ENCODE data around the gene GPS1.

- TF ChIP-seq, protein P1, sequence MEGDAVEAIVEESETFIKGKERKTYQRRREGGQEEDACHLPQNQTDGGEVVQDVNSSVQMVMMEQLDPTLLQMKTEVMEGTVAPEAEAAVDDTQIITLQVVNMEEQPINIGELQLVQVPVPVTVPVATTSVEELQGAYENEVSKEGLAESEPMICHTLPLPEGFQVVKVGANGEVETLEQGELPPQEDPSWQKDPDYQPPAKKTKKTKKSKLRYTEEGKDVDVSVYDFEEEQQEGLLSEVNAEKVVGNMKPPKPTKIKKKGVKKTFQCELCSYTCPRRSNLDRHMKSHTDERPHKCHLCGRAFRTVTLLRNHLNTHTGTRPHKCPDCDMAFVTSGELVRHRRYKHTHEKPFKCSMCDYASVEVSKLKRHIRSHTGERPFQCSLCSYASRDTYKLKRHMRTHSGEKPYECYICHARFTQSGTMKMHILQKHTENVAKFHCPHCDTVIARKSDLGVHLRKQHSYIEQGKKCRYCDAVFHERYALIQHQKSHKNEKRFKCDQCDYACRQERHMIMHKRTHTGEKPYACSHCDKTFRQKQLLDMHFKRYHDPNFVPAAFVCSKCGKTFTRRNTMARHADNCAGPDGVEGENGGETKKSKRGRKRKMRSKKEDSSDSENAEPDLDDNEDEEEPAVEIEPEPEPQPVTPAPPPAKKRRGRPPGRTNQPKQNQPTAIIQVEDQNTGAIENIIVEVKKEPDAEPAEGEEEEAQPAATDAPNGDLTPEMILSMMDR (IDR thresholded peaks at IDR 0.05; ENCODE audit: low read depth, low read length, poor library complexity, severe bottlenecking), result no peak
- no peak for TF ChIP-seq EZH2phosphoT487 (IDR thresholded peaks at IDR 0.05; ENCODE audit: borderline replicate concordance, low read length)
These were observed 28.1 kb upstream of the GPS1 start for GRCh38 chr17:82023447-82024241.

Data from DOHH2 (cell line).